ENCODE results near the gene FAM209B.

GRCh38 chr20:56506103-56506502 lies 26.9 kb upstream of the FAM209B start:
- TF ChIP-seq CTCF (IDR thresholded peaks at IDR 0.05) (no peak), POLR2A (IDR thresholded peaks at IDR 0.05) (no peak), POLR2AphosphoS5 (IDR thresholded peaks at IDR 0.05) (no peak)

All from sigmoid colon (tissue), 4 donors.